ENCODE results near the gene CTXND1. TPM values are rescaled to one million over a fixed set of nuclear protein-coding genes. Genes with fewer than 3 reads are reported as not detected.

The CTXND1 gene
- polyA plus RNA-seq, 3 donors, result not detected

DNA sequence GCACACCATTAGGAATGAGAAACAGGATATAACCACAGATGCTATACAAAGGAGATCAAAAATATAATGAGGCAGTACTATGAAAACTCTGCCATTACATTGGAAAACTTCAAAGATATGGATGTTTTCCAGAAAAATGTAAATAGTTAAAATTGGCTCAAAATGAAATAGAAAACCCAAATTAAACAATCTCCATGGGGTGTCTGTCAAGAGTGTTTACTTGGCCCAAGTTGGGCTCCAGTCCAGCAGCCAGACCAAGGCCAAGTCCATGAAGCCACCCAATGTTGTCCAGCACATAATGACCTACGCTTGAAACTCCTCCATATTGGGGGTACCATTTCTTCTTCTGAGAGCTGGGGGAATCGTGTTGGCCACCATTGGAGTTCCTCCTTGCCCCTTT is 37.1 kb downstream of the CTXND1 start:
- Histone ChIP-seq H3K9ac (ENCODE audit: insufficient read depth, low read length, poor library complexity, severe bottlenecking) (no peak overlapping the region), H3K4me3 (replicated peaks in 1 of 3; ENCODE audit: low read depth in 2 of 3, low read length in 3 of 3) (no peak overlapping the region), H3K36me3 (replicated peaks in 1 of 2; ENCODE audit: control insufficient read depth in 1 of 2, insufficient read depth in 2 of 2, low read length in 2 of 2) (no peaks in the 10 kb centered on the region), H3K27me3 (ENCODE audit: control insufficient read depth in 2 of 2, insufficient read depth in 2 of 2, low read length in 2 of 2) (no peaks in the 10 kb centered on the region), H3K79me2 (ENCODE audit: insufficient read depth, low read length) (no peaks in the 10 kb centered on the region), H3K9me3 (replicated peaks in 1 of 2; ENCODE audit: control insufficient read depth in 1 of 2, insufficient read depth in 1 of 2, low read length in 2 of 2) (no peaks in the 10 kb centered on the region), H3K27ac (ENCODE audit: low read depth in 1 of 2, low read length in 2 of 2) (no peak overlapping the region), H4K20me1 (ENCODE audit: insufficient read depth, low read length) (no peaks in the 10 kb centered on the region), H3K4me1 (ENCODE audit: control insufficient read depth in 1 of 2, insufficient read depth in 2 of 2, low read length in 2 of 2) (peaks cover 12 to 15% of the 10 kb centered on the region in 2 donors), H2AFZ (ENCODE audit: insufficient read depth, low read depth, low read length, poor library complexity, severe bottlenecking) (no peak overlapping the region), H3K4me2 (replicated peaks; ENCODE audit: extremely low read depth, low read length, poor library complexity, severe bottlenecking) (no peak overlapping the region)
- 100% methylated on average over 1 of the region's 2 CpGs for WGBS (ENCODE audit: insufficient coverage)
- H3K27ac Mint-ChIP-seq, result no peak overlapping the region
- TF ChIP-seq, protein P1, sequence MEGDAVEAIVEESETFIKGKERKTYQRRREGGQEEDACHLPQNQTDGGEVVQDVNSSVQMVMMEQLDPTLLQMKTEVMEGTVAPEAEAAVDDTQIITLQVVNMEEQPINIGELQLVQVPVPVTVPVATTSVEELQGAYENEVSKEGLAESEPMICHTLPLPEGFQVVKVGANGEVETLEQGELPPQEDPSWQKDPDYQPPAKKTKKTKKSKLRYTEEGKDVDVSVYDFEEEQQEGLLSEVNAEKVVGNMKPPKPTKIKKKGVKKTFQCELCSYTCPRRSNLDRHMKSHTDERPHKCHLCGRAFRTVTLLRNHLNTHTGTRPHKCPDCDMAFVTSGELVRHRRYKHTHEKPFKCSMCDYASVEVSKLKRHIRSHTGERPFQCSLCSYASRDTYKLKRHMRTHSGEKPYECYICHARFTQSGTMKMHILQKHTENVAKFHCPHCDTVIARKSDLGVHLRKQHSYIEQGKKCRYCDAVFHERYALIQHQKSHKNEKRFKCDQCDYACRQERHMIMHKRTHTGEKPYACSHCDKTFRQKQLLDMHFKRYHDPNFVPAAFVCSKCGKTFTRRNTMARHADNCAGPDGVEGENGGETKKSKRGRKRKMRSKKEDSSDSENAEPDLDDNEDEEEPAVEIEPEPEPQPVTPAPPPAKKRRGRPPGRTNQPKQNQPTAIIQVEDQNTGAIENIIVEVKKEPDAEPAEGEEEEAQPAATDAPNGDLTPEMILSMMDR (IDR thresholded peaks at IDR 0.05), result no peak
- peaks cover 17% of the 10 kb centered on the region for H3K4me1 Mint-ChIP-seq
- H3K4me3 Mint-ChIP-seq, result no peak overlapping the region
- intact Hi-C loops (cut with micrococcal nuclease), result no loop called here
- H3K36me3 Mint-ChIP-seq, result no peaks in the 10 kb centered on the region
- H3K27me3 Mint-ChIP-seq (ENCODE audit: low read depth in 3 of 3), result peaks cover 6 to 13% (median 12%) of the 10 kb centered on the region in 3 donors
- DNase-seq, result no peak
- peaks cover 0 to 10% (median 3%) of the 10 kb centered on the region in 7 donors for H3K9me3 Mint-ChIP-seq

DNA sequence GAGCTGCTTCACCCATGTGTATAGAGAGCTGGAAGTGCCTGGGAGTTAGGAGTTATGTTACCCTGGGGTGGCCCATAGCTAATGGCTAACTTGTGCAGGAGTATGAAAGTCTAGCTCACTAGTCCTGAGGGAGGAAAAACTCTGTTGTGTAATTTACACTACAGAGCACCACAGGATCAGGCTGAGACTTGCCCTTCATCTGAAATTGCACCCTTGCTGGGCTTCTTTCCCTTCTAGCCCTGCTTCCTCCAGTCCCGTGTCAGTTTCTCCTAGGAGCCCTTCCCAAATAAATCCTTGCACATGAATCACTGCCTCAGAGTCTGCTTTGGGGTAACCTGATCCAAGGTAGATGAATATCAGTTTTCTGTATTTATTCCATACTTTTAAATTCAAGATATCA is 40.0 kb downstream of the CTXND1 start:
- H3K4me3 ChIP-seq (replicated peaks in 1 of 3; ENCODE audit: low read depth in 2 of 3, low read length in 3 of 3), result no peak overlapping the region
- TF ChIP-seq, protein P1 (IDR thresholded peaks at IDR 0.05), result no peak
- Mint-ChIP-seq H3K36me3 (no peaks in the 10 kb centered on the region), H3K4me3 (no peak overlapping the region), H3K27me3 (ENCODE audit: low read depth in 3 of 3) (peaks cover 6 to 14% (median 11%) of the 10 kb centered on the region in 3 donors), H3K27ac (no peak overlapping the region), H3K9me3 (peaks cover 0 to 7% (median 3%) of the 10 kb centered on the region in 7 donors), H3K4me1 (peaks cover 17% of the 10 kb centered on the region)
- intact Hi-C loops (cut with micrococcal nuclease), result no loop called here
- H3K9ac ChIP-seq (ENCODE audit: insufficient read depth, low read length, poor library complexity, severe bottlenecking), result no peak overlapping the region
- no peak for DNase-seq
- no peaks in the 10 kb centered on the region for H3K36me3 ChIP-seq (replicated peaks in 1 of 2; ENCODE audit: control insufficient read depth in 1 of 2, insufficient read depth in 2 of 2, low read length in 2 of 2)
- H3K4me1 ChIP-seq (ENCODE audit: control insufficient read depth in 1 of 2, insufficient read depth in 2 of 2, low read length in 2 of 2), result peaks cover 12 to 15% of the 10 kb centered on the region in 2 donors
- H3K4me2 ChIP-seq (replicated peaks; ENCODE audit: extremely low read depth, low read length, poor library complexity, severe bottlenecking), result no peak overlapping the region
- H2AFZ ChIP-seq (ENCODE audit: insufficient read depth, low read depth, low read length, poor library complexity, severe bottlenecking), result no peak overlapping the region
- no peak overlapping the region for H3K27ac ChIP-seq (ENCODE audit: low read depth in 1 of 2, low read length in 2 of 2)
- no peaks in the 10 kb centered on the region for H4K20me1 ChIP-seq (ENCODE audit: insufficient read depth, low read length)
- H3K79me2 ChIP-seq (ENCODE audit: insufficient read depth, low read length), result no peaks in the 10 kb centered on the region
- no peaks in the 10 kb centered on the region for H3K9me3 ChIP-seq (replicated peaks in 1 of 2; ENCODE audit: control insufficient read depth in 1 of 2, insufficient read depth in 1 of 2, low read length in 2 of 2)
- H3K27me3 ChIP-seq (ENCODE audit: control insufficient read depth in 2 of 2, insufficient read depth in 2 of 2, low read length in 2 of 2), result peaks cover 0 to 3% of the 10 kb centered on the region in 2 donors
- WGBS (ENCODE audit: insufficient coverage), result 83% methylated on average over 1 of the region's 1 CpG
